Suppressor macrophage treated with lipopolysaccharide for 1 hour (primary cell): Measurements from ENCODE around the gene CRIM1.

Experiments used
- DNase-seq, 3 donors: peaks; one replicate each; pipeline ENCODE4 v3.0.0-alpha.2; 2020 to 2022

CRIM1 gene

GRCh38 chr2:36425608-36426355 is 70.2 kb downstream of the CRIM1 start:
- no peak for DNase-seq

- DNase-seq, result no peak
Observed at GRCh38 chr2:36427790-36428243, 72.2 kb downstream of the CRIM1 start.

DNA sequence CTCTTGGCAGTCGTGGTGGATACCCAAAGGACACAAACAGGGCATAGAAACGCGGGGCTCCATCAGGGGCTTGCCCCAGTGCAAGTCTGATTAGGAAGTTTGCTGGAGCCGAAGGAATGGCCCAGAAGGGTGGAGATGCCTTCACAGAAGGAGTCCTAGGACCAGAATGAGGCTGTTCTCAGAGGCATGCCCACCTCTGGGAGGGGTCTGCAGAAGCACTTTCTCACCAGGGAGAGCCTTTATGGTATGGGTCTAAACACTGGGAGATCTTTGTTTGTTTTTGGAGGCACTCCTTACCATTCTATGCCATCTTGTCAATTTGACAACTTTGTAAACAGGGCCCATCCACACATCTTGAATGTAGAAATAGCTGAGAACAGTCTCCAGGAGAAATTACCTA is 75.0 kb downstream of the CRIM1 start:
- DNase-seq, result no peak

DNA sequence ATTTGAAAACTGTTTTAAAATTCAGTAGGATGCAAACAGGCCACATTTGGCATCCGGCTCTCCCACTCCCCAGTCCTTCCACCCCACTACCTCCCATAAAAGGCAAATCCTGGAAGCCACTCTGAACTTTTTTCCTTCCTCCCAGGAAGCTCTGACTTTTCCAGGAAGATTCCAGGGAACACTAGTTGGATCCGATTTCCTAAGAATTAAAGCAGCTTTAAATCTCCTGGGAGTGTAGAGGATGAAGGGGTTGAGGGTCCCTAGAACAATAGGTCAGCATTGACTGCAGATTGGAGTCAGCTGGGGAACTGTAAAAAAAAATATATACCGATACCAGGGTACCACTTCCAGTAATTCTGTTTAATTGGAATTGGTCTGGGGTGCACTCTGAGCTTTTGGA is 76.9 kb downstream of the CRIM1 start:
- DNase-seq, result no peak

DNA sequence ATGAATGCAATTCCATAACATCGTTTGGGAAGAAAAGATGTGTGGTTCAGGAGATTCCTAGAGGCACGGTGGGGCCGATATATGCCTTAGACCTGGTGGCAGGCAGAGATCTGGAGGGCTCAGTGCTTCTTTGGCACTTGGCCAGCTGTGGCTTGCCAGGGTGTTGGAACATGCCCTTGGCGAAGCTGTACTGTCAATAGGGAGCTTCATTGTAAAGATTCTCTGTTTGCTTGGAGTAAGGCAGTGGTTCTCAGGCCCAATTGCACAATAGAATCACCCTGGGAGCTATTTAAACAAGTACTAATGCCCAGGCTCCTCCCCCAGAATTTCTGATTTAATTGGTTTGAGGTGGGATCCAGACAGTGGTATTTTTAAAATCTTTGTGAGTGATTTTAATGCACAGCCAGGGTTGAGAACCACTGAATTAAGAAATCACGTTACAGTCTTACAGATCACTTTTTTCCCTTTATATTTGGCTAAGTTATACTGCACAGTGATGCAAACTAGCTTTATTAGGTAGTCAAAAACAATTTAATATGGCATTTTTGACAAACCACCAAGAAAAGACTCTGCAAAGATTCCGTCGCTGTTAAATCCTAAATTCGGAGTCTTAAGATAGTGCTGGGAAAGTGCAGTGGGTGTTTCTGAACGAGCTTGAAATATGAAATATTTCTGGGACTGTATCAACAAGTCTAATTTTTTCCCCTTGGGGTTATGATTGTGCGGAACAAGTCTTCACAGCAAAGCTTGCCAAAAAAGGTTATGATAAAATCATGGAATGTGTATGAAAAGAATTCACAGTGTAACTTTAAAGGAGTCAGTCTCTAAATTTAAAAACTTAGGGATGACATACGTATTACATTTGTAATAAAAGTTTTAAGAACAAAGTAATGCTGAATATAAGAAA is 78.0 kb downstream of the CRIM1 start:
- DNase-seq, result no peak

DNA sequence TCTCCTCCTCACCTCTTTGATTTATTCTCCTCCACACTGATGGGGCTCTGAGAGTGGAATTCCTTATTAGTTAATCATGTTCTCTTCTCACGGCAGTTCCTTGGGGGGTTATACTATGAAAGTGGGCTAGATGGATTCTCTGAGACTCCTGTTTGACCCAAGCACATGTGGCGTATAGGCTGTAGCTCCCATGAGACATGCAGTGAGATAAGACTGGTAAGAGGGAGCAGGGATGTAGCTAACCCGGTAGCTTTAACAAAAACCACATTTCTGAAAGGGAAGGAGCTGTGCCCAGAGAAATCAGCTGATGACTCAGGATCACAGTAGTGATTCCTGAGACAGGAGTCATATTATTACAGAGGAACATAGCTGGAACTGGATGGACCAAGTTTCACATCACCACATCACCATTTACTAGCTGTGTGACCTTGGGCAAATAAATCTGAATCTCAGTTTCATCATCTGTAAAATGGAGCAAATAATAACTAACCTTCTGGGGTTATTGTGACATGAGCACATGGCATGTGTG is 82.9 kb downstream of the CRIM1 start:
- peak; percentile 41 to 61 (median 59) for DNase-seq

GRCh38 chr2:36439084-36439483 is 83.5 kb downstream of the CRIM1 start:
- DNase-seq, result no peak

DNA sequence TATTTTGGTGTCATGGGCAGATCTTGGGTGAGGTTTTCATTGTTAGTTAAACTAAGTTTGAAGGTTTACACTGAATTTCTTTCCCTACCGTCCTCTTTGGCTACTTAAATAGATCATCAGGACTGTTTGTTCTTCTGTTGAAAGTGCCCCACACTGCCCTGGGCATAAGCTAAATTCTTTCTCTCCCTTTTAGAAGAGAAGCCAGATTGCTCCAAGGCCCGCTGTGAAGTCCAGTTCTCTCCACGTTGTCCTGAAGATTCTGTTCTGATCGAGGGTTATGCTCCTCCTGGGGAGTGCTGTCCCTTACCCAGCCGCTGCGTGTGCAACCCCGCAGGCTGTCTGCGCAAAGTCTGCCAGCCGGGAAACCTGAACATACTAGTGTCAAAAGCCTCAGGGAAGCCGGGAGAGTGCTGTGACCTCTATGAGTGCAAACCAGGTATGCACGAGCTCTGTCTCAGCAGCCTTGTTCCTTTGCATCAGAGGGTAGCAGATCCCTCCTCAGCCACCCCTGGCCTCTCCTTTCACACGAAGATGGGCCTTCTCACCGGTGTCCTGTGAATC is 85.6 kb downstream of the CRIM1 start:
- no peak for DNase-seq

- peak; percentile 41 to 73 (median 56) for DNase-seq
Observed at GRCh38 chr2:36441816-36442215, 86.2 kb downstream of the CRIM1 start.

- no peak for DNase-seq
Observed at GRCh38 chr2:36444216-36444936, 88.8 kb downstream of the CRIM1 start.

DNA sequence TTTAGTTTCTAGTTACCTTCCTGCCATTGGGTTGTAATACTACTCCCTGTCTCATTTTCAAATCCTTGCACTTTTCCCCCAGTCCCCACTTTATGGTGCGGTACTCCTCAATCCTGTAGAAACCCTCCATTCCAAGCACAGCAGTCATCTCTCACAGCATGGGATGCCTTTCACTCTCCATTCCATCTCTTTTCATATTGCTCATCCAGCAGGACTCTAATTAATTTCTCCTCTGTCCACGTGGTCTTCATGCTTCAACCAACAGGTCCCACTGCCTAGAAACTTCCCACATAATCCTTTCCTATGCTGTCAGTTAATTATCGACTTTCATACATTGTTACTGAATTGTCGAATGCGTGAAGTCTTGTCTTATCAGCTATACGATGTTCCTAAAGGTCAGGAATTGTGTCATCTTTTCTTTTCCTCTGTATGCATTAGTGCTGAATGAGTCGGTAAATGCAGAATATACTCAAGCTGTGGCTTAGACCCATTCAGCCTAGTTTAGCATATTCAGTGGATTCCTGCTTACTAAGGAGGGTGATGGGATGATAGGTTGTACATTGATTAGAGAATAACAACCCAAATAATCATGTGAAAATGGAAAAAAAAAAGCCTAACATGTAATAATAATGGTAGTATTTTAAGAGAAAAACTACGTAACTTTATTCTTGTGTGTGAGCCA is 89.7 kb downstream of the CRIM1 start:
- DNase-seq, result no peak

DNA sequence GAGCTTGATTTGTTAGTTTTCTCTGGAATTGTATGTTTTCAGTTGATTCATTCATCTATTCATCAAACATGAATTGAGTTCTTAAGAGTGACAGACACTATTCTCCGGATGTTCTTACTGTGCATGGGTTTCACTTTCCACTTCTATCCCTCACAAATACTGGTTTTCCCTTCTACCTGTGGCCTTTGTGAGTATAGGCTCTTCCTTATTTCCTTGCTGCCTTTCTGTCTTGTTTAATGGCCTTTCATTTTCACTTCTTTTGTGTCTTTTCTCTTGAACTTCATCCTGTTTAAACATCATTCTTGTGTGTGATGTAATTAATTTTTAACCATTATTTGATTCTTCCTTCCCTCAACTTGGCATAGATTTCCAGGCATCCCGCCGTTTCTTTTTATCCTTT is 90.7 kb downstream of the CRIM1 start:
- no peak for DNase-seq

GRCh38 chr2:36449213-36449612 is 93.6 kb downstream of the CRIM1 start:
- DNase-seq, result no peak

DNA sequence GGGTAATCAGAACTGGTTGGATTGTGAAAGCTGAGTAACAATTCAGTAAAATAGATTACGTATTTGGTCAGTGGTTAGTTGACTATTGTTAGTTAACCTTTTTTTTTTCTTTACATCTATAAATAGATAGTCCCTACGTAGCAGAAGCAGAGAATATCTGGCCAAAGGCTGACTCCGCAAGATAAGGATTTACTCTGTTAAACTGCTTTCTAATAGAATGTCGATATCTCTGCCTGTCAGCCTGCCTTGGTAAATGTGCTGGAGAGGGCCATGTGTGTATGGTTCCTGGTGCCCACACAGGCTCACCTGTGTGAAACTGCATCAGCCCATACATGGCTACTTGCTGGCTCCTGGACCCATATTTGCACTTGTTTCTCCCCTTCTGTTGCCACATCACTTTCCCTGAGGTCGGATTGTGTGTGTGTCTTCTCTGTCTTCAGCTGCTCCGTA is 94.4 kb downstream of the CRIM1 start:
- no peak for DNase-seq

GRCh38 chr2:36450466-36451196 is 95.1 kb downstream of the CRIM1 start:
- no peak for DNase-seq

DNA sequence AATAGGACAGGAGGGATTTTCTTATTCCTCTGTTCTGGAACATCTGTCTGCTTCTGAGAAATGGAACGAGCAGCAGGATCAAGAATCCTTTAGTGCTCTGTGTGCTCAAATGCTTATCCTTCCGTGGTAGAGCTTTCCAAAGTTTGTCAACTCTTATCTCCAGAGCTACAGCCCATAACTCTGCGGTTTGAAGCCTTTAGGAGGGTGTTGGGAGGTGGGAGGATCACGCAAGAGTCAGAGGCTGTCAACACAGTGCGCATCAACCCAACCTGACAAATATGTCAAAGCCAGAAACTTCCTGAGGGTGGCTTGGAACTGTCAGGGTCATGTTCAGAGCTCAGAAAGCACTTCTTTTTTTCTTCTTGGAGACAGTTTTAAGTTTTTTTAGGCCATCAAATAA is 95.9 kb downstream of the CRIM1 start:
- peak in 2 of 3 donors; percentile 20 to 29 for DNase-seq

- DNase-seq, result no peak
Observed at GRCh38 chr2:36452260-36452659, 96.7 kb downstream of the CRIM1 start.

GRCh38 chr2:36453652-36454051 is 98.1 kb downstream of the CRIM1 start:
- DNase-seq, result peak in 1 of 3 donors; percentile 36

DNA sequence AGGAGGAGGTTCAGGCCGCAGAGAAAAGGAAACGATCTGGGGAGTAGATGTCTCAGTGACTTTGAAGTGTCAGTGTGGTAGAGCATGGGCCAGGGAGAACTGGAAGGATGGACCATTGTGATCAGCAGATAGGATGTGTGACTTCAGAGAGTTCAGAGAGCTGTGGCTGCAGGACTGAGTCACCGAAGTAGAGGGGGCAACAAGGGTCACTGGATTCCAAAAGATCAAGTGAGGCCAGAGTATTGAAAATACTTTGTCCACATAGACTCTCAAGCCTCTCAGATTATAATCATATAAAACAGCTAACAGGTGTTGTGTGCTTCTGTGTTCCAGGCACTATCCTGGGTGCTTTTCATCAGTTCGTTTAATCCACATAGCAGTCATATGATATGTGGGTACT is 99.4 kb downstream of the CRIM1 start:
- no peak for DNase-seq

DNA sequence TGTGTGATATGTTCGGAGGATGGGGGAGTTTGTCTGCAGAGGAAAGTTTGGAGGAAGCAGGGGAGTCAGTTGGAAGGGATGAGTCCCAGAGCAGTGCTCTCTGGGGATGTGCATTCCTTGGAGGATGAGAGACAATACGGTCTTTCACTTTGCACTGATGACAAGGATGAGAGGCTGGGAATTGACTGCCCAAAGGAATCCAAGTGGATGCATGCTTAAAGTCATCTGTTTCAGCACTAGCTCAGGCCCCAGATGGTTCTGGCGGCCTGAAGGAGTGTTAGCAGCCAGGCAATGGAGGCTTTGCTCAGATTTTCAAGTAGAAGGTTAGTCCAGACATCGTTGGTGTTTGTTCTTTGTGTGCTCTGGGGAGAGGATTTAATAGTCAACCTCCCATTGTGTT is 100.2 kb downstream of the CRIM1 start:
- DNase-seq, result no peak
